Left renal pelvis (tissue), 4 donors: ENCODE data around the gene PITX1. TPM values are rescaled to one million over a fixed set of nuclear protein-coding genes. Genes with fewer than 3 reads are reported as not detected.

ENCODE experiments used
- DNase-seq, 4 donors: peaks; one replicate each; pipeline ENCODE4 v3.0.0-alpha.2; 2013; ENCODE audit warnings: low read depth in 4 of 4, low spot score in 3 of 4
- polyA plus RNA-seq, 4 donors: library from polyadenylated mRNA; unstranded; fragments of 120-200 nt; gene quantifications; one replicate each; pipeline ENCODE4 v1.2.1, GENCODE V29; 2013; ENCODE audit not compliant: insufficient read length in 4 of 4

PITX1 gene
- polyA plus RNA-seq, 4 donors = not detected

- no peak for DNase-seq
These were observed 28.4 kb upstream of the PITX1 start for GRCh38 chr5:135062216-135063055.

GRCh38 chr5:135061001-135061400 lies 27.0 kb upstream of the PITX1 start:
- DNase-seq = no peak

DNA sequence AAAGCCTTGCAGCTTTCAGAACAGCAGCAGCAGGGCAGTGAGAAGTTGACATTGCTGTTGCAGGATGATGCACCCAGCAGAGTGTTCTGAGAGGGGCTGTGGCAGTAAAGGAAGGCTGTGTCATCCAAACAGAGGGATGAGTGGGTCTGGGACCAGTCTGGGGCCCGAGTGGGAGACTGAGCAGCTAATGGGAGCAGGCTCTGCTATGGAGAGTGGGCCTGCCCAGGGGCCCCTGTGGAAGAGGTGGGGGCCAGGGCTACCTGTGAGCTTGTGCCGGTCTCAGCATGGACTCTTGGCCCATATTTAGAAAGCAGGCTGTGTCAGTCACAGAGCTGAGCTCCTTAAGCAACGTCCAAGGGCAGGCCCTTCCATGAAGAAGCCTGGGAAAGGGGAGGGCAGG lies 26.0 kb upstream of the PITX1 start:
- DNase-seq = no peak

GRCh38 chr5:135059000-135059923 lies 25.2 kb upstream of the PITX1 start:
- no peak for DNase-seq

DNA sequence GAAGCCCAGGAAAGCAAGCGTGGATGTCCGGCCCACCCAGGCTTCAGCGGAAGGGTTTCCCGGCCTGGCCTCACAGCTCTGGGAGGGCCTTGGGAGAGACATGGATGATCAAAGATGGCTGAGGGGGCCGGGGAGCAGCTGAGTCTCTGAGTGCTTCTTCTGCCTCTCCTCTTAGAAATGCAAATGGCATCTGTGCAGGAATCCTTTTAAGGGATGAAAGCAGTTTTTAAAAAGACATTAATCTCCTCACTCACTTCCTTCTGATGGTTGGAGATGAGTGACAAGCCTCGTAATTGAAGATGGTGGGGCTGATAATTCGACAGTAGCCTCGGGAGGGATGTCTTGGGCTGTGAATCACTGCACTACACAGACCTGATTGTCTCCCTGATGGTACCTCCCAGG lies 24.3 kb upstream of the PITX1 start:
- no peak for DNase-seq

- DNase-seq = no peak
These were observed 23.2 kb upstream of the PITX1 start for GRCh38 chr5:135057233-135057632.

DNA sequence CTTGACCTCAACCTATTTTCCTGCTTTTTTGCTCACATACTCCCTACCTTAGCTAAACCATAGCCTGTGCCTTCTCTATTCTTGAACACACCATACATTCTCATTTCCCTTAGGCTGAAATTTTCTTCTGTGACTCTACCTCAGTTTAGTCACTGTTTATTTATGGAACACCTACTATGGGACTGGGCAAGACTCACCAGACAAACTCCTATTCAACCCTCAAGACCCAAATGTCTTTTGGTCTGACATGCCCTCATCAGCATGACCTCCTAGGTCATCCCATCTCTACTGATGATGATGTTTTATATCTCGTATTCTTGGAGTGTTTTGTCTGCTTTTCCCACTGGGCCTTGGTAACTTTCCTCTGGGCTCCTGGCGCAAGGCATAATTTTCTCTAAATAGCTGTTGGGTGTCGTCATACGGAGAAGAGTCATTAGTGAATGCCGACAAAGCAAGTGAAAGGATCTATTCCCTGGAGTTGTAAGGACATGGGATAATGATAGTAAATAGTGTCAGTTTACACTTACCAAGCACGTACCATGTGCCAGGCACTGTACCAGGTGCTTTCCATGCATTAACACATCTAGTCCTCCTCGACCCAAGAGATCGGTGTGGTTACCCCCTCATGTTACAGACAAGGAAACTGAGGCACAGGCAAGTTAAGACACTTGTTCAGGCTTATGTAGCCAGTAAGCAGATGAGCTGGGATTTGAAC lies 22.4 kb upstream of the PITX1 start:
- DNase-seq = no peak

DNA sequence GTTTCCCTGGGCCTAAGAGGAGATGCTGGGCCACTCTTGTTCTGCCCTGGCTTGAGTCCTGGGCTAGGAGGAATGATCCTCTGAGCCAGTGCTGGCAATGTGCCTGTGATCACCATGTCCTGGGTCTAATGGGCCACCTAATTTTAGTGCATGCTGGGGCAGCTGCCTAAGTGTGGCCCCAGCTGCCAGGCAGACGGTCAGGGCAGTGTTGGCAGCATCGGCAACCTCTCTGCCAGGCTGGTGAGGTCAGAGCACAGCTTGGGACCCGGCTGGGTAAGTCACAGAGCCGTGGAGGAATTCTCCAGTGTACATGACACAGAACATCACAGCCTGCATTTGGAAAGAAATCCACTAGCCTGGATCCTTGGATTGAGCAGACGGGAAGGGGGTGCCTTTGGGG lies 21.4 kb upstream of the PITX1 start:
- no peak for DNase-seq

GRCh38 chr5:135054546-135054945 lies 20.5 kb upstream of the PITX1 start:
- DNase-seq = no peak

- no peak for DNase-seq
These were observed 20.0 kb upstream of the PITX1 start for GRCh38 chr5:135053989-135054388.

- no peak for DNase-seq
These were observed 19.2 kb upstream of the PITX1 start for GRCh38 chr5:135053278-135053677.

- no peak for DNase-seq
These were observed 18.6 kb upstream of the PITX1 start for GRCh38 chr5:135052511-135053145.

GRCh38 chr5:135051872-135052271 lies 17.8 kb upstream of the PITX1 start:
- DNase-seq = no peak

DNA sequence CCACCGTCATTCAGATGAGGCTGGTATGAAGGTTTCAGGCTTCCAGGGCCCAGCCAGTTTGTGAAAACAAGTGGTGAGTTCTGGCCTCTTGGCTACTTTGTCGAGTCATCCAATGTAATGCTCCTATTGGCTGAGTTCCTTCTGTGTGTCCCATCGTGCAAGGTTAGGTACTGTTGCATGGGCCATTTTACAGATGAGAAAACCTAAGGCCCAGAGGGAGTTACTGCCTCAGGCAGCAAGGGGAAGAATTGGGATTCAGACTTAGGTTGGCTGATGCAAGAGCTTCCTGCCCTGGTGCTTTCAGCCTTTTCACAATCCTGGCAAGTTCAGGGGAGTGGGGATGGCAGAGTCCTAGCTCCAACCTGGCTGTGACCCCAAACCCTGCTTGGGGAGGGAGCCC lies 17.4 kb upstream of the PITX1 start:
- no peak for DNase-seq

DNA sequence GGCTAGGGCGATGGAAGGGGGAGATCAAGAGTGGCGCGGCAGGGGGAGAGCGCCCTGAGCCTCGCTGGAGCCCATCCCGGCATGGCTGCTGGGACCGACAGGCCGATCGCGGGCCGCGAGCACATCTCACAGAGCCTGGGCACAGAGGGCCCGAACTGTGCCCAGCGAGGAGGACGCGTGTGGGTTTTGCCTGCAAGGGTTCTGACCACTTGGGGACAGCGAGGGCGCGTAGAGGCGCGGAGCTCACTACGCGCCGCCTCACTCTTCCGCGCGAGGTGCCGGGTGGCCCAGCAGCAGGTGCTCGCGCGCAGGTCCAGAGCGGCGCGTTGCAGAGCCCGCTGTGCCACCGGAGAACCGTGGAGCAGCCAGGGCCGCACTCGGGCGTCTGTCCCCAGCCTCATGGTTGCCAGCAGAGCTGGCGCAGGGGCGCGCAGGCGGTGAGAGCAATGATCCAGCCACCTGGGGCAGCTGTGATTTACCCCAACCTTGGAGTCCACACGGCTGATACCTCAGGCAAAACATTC lies 16.3 kb upstream of the PITX1 start:
- DNase-seq = no peak

DNA sequence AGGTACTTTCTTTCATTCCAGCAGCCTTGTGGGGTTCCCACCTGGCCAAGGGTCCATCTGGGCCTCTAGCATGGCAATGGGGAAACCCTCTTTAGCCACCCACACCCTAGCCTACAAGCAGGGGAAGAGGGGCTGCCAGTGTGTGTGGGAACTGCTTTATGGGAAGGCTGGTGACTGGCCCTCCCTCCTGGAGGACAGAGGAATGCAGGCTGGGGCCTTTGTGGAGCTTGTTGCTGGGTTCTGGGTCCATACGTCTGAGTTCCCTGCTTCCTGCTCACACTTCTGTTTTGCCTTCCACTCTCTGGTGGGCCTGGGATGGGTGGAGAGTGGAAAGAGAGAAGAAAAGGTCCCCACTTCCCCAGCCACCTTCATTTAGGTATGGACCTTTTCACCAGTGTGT lies 14.9 kb upstream of the PITX1 start:
- no peak for DNase-seq

- no peak for DNase-seq
These were observed 14.3 kb upstream of the PITX1 start for GRCh38 chr5:135048286-135048685.

DNA sequence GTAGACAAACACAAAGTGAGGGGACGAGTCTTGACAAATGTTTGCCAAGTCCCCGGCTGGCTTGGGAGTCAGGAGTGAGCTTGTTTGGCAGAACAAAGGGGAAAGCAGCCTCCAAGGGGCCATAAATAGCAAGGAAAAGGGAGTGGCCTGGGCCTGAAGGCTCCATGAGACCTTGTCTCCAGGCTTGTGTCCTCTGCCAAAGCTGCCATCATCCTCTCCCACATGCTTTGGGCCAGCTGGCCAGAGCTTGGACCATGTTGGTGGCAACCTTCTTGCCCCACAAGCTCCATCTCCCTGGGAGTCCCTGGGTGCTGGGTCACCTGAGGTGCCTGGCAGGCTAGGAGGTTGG lies 13.3 kb upstream of the PITX1 start:
- DNase-seq = no peak

- no peak for DNase-seq
These were observed 12.8 kb upstream of the PITX1 start for GRCh38 chr5:135046661-135047346.

DNA sequence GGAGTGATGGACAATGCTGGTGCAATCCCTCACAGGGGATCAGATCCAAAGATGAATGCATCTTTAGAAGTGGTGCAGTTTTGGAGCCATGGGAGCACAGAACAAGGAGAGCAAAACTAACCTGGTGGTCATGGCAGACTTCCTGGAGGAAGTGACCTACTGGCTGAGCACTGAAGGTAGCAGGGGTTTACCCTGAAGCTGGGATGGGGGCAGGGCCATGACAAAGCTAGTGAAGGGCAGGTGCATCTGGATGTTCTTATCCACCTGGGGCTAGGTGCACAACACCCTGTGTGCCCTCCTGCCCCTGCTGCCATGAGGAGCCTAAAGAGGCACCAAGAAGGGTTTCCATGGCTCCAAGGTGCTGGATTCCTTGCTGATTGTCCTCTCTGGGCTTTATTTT lies 11.5 kb upstream of the PITX1 start:
- DNase-seq = no peak
